ENCODE measurements around the gene MX2.

The MX2 gene

DNA sequence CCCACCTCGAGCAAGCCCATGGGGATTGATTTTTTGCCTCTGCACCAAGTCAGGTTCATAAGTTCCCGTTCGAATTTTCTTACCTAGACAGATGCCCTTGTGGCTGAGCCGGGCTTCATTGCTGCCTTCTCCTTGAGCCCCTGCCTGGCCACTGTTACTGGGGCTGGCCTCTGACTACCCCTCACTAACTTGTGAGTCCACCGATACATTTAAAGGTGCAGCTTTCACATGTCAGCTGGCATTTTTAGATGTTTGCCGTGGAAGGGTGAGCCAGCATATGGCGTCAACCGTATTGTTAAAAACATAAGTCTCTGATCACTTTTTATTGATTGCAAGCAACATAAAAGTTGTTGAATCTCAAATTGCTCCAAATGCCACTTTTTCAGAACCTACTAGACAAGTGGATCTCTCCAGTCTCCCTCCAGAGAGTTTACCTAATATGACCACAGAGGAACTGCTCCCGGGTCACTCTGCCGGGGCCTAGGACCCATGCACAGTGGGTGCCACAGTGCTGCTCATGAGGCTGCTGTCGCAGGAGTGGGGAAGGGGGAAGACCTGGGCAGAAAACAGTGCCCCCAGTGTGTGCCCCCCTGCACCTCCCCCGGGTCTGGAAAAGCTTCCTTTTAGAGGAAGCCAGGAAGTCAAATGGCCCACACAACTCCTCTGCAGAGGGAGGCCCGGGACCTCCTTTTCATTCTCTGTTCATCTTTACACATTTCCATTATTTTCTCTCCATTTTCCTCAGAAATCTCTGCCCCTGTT, 83.1 kb downstream of the MX2 start:
- H3K27ac Mint-ChIP-seq (ENCODE audit: low read depth) = no peak overlapping the region
- peaks cover 56% of the 10 kb centered on the region for H3K36me3 Mint-ChIP-seq (ENCODE audit: insufficient read depth)

GRCh38 chr21:41445465-41445862, 83.6 kb downstream of the MX2 start:
- peaks cover 56% of the 10 kb centered on the region for H3K36me3 Mint-ChIP-seq (ENCODE audit: insufficient read depth)
- no peaks in the 10 kb centered on the region for H3K27me3 Mint-ChIP-seq
- no peak overlapping the region for H3K4me3 Mint-ChIP-seq
- no peak for ATAC-seq (replicated peaks; ENCODE audit: extremely low read depth, poor library complexity, severe bottlenecking)
- no peaks in the 10 kb centered on the region for H3K4me1 Mint-ChIP-seq
- H3K27ac Mint-ChIP-seq (ENCODE audit: low read depth) = no peak overlapping the region
- H3K9me3 Mint-ChIP-seq = no peaks in the 10 kb centered on the region
- no peak for DNase-seq (ENCODE audit: low spot score in 2 of 2)

More for the DNA sequence above, 83.1 kb downstream of the MX2 start:
- no peak for ATAC-seq (replicated peaks; ENCODE audit: extremely low read depth, poor library complexity, severe bottlenecking)
- H3K4me1 Mint-ChIP-seq = no peaks in the 10 kb centered on the region
- no peak overlapping the region for H3K4me3 Mint-ChIP-seq
- no peak for DNase-seq (ENCODE audit: low spot score in 2 of 2)
- no peaks in the 10 kb centered on the region for H3K27me3 Mint-ChIP-seq
- no peaks in the 10 kb centered on the region for H3K9me3 Mint-ChIP-seq

DNA sequence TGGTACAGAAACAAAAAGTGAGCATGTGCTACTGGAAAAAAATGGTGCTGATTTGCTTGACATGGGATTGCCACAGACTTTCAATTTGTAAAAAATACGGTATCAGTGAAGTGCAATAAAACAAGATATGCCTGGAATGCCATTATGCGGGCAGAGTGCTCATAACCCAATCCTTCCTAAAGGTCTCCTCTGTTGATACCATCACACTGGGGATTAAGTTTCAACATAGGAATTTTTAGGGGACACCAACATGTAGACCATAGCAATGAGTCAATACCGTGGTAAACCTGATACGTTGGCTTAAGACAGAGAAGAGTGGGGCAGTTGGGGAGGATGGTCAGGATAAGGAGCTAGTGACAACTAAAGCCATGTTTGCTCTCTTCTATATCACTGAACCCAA, 84.8 kb downstream of the MX2 start:
- no peak for DNase-seq (ENCODE audit: low spot score in 2 of 2)
- no peaks in the 10 kb centered on the region for H3K9me3 Mint-ChIP-seq
- no peak for ATAC-seq (replicated peaks; ENCODE audit: extremely low read depth, poor library complexity, severe bottlenecking)
- no peak overlapping the region for H3K27ac Mint-ChIP-seq (ENCODE audit: low read depth)
- no peaks in the 10 kb centered on the region for H3K27me3 Mint-ChIP-seq
- peaks cover 55% of the 10 kb centered on the region for H3K36me3 Mint-ChIP-seq (ENCODE audit: insufficient read depth)
- H3K4me1 Mint-ChIP-seq = no peaks in the 10 kb centered on the region
- no peak overlapping the region for H3K4me3 Mint-ChIP-seq

DNA sequence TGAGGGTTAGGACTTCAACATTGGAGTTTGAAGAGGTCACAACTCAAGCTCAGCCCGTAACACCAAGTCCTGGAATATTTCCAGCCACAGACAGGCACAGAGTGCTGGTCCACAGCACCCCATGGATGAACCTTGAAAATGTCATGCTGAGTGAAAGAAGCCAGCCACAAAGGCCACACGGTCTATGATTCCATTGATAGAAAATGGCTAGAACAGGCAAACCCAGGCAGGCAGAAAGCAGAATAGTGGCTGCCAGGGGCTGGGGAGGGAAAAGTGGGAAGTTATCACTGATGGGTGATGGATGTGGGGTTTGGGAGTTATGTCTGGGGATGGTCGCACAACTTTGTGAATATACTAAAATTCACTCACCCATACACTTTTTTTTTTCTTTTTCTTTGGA, 85.5 kb downstream of the MX2 start:
- Mint-ChIP-seq H3K4me3 (no peak overlapping the region), H3K4me1 (no peaks in the 10 kb centered on the region), H3K36me3 (ENCODE audit: insufficient read depth) (peaks cover 53% of the 10 kb centered on the region), H3K27me3 (no peaks in the 10 kb centered on the region), H3K9me3 (no peaks in the 10 kb centered on the region), H3K27ac (ENCODE audit: low read depth) (no peak overlapping the region)
- DNase-seq (ENCODE audit: low spot score in 2 of 2) (no peak), ATAC-seq (replicated peaks; ENCODE audit: extremely low read depth, poor library complexity, severe bottlenecking) (no peak)

GRCh38 chr21:41449613-41450012, 87.8 kb downstream of the MX2 start:
- no peaks in the 10 kb centered on the region for H3K9me3 Mint-ChIP-seq
- ATAC-seq (replicated peaks; ENCODE audit: extremely low read depth, poor library complexity, severe bottlenecking) (no peak), DNase-seq (ENCODE audit: low spot score in 2 of 2) (no peak)
- no peaks in the 10 kb centered on the region for H3K27me3 Mint-ChIP-seq
- H3K4me3 Mint-ChIP-seq = no peak overlapping the region
- H3K36me3 Mint-ChIP-seq (ENCODE audit: insufficient read depth) = peaks cover 38% of the 10 kb centered on the region
- H3K27ac Mint-ChIP-seq (ENCODE audit: low read depth) = no peak overlapping the region
- H3K4me1 Mint-ChIP-seq = no peaks in the 10 kb centered on the region

DNA sequence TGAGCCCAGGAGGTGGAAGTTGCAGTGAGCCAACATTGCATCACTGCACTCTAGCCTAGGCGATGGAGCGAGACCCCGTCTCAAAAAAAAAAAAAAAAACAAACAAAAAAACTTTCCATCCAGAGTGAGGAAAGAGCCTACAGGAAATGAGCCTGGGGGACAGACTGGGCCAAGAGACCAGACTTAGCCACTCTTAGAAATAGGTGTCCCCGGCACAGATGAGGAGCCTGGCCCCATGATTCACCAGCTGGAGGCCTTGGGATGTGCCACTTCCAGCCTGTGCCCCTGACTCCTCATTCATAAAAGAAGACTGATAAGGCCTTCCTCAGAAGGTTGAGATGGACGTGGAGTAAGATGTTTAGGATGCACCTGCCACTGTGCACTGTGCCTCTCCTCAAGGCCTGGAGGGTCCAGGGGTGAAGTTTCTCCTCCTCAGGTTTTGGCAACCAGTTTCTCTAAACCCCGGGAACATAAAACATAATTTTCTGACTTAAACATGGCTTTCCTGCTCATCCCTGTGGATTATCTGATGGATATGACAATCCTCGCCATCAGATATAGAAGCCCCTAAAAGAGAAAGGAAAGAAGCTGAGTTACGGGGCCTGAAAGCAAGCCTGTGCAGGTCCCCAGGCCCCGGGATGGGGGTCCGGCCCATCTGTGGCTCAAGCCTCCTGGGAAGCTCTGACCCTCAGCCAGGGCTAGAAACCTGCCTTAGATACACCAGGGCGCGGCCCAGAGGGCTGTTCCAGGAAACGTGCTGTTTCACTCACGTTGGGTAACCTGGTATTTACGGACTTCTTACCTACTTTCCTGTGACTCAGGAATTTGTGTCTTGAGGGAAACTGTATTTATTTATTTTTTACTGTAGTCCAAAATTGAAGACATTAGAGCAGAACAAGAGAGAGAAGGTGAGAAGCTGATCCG, 90.2 kb downstream of the MX2 start:
- Mint-ChIP-seq H3K27ac (ENCODE audit: low read depth) (no peak overlapping the region), H3K36me3 (ENCODE audit: insufficient read depth) (peaks cover 42% of the 10 kb centered on the region)

GRCh38 chr21:41453198-41453597, 91.4 kb downstream of the MX2 start:
- ATAC-seq (replicated peaks; ENCODE audit: extremely low read depth, poor library complexity, severe bottlenecking) (no peak), DNase-seq (ENCODE audit: low spot score in 2 of 2) (no peak)
- Mint-ChIP-seq H3K27ac (ENCODE audit: low read depth) (no peak overlapping the region), H3K36me3 (ENCODE audit: insufficient read depth) (peaks cover 47% of the 10 kb centered on the region), H3K4me3 (no peak overlapping the region), H3K4me1 (no peaks in the 10 kb centered on the region), H3K9me3 (no peaks in the 10 kb centered on the region), H3K27me3 (no peaks in the 10 kb centered on the region)

More for the DNA sequence above, 90.2 kb downstream of the MX2 start:
- H3K9me3 Mint-ChIP-seq = no peaks in the 10 kb centered on the region
- no peak overlapping the region for H3K4me3 Mint-ChIP-seq
- no peaks in the 10 kb centered on the region for H3K4me1 Mint-ChIP-seq
- H3K27me3 Mint-ChIP-seq = no peaks in the 10 kb centered on the region
- ATAC-seq (replicated peaks; ENCODE audit: extremely low read depth, poor library complexity, severe bottlenecking) = no peak
- no peak for DNase-seq (ENCODE audit: low spot score in 2 of 2)

DNA sequence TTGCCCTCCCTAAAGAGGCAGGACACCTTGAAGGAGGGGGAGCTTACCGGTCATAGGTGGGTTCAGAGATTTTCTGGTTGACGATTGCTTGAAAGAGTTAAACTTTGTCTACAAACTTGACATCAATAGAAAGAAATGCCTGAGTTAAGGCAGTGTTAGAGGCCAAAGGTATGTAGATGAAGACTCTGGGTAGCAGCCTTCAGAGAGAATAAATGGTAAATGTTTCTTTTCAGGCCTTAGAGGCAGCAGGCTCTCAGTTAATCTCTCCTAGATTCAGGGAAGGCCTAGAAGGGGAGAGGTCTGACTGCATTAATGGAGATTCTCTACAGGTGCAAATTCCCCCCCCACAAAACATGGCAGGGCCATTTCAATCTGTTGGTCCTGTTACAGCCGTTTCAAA, 91.9 kb downstream of the MX2 start:
- H3K4me3 Mint-ChIP-seq = no peak overlapping the region
- H3K4me1 Mint-ChIP-seq = no peaks in the 10 kb centered on the region
- ATAC-seq (replicated peaks; ENCODE audit: extremely low read depth, poor library complexity, severe bottlenecking) (no peak), DNase-seq (ENCODE audit: low spot score in 2 of 2) (no peak)
- H3K9me3 Mint-ChIP-seq = no peaks in the 10 kb centered on the region
- H3K36me3 Mint-ChIP-seq (ENCODE audit: insufficient read depth) = peaks cover 47% of the 10 kb centered on the region
- H3K27ac Mint-ChIP-seq (ENCODE audit: low read depth) = no peak overlapping the region
- no peaks in the 10 kb centered on the region for H3K27me3 Mint-ChIP-seq

- no peaks in the 10 kb centered on the region for H3K27me3 Mint-ChIP-seq
- H3K9me3 Mint-ChIP-seq = no peaks in the 10 kb centered on the region
- DNase-seq (ENCODE audit: low spot score in 2 of 2) = no peak
- H3K4me3 Mint-ChIP-seq = no peak overlapping the region
- ATAC-seq (replicated peaks; ENCODE audit: extremely low read depth, poor library complexity, severe bottlenecking) = no peak
- peaks cover 5% of the 10 kb centered on the region for H3K4me1 Mint-ChIP-seq
- no peak overlapping the region for H3K27ac Mint-ChIP-seq (ENCODE audit: low read depth)
- peaks cover 23% of the 10 kb centered on the region for H3K36me3 Mint-ChIP-seq (ENCODE audit: insufficient read depth)
Measured at GRCh38 chr21:41458121-41458520, 96.3 kb downstream of the MX2 start.

DNA sequence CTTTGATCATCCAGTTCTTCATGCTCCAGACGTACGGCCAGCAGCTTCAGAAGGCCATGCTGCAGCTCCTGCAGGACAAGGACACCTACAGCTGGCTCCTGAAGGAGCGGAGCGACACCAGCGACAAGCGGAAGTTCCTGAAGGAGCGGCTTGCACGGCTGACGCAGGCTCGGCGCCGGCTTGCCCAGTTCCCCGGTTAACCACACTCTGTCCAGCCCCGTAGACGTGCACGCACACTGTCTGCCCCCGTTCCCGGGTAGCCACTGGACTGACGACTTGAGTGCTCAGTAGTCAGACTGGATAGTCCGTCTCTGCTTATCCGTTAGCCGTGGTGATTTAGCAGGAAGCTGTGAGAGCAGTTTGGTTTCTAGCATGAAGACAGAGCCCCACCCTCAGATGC, 96.7 kb downstream of the MX2 start:
- H3K27ac Mint-ChIP-seq (ENCODE audit: low read depth) = no peak overlapping the region
- H3K9me3 Mint-ChIP-seq = no peaks in the 10 kb centered on the region
- H3K4me1 Mint-ChIP-seq = peaks cover 5% of the 10 kb centered on the region
- DNase-seq (ENCODE audit: low spot score in 2 of 2) (no peak), ATAC-seq (replicated peaks; ENCODE audit: extremely low read depth, poor library complexity, severe bottlenecking) (no peak)
- H3K36me3 Mint-ChIP-seq (ENCODE audit: insufficient read depth) = peaks cover 23% of the 10 kb centered on the region
- H3K27me3 Mint-ChIP-seq = no peaks in the 10 kb centered on the region
- H3K4me3 Mint-ChIP-seq = no peak overlapping the region

Measured in central memory CD8-positive, alpha-beta T cell (primary cell).